SK-N-SH treated with all-trans-retinoic acid at 6 μM for 48 hours (cell line): ENCODE data around the gene TFDP1.

Experiments
- ARNTL ChIP-seq: fragments of 450-650 bp; formaldehyde crosslinking; IDR thresholded peaks from 2 replicates; pipeline ENCODE4 v1.5.0; 2020; ENCODE audit warnings: low read depth, mild to moderate bottlenecking, moderate library complexity, borderline replicate concordance
- BACH2 ChIP-seq: fragments of 250-450 bp; sonication (Bioruptor Pico); IDR thresholded peaks from 2 replicates; pipeline ENCODE4 v1.9.0; 2021; ENCODE audit warnings: mild to moderate bottlenecking, borderline replicate concordance
- CSRNP3 ChIP-seq: fragments of 250-450 bp; sonication (Bioruptor Pico); IDR thresholded peaks from 2 replicates; pipeline ENCODE4 v1.5.1; 2021; ENCODE audit warnings: mild to moderate bottlenecking, moderate library complexity
- ESRRG ChIP-seq: fragments of 250-450 bp; sonication (Bioruptor Pico); IDR thresholded peaks from 2 replicates; pipeline ENCODE4 v1.6.1; 2021; ENCODE audit warnings: mild to moderate bottlenecking
- OSR1 ChIP-seq: fragments of 250-450 bp; sonication (Bioruptor Pico); IDR thresholded peaks from 2 replicates; pipeline ENCODE4 v1.8.0; 2022; ENCODE audit warnings: moderate library complexity, mild to moderate bottlenecking, inconsistent platforms
- RARB ChIP-seq: fragments of 250-450 bp; sonication (Bioruptor Pico); IDR thresholded peaks from 2 replicates; pipeline ENCODE4 v1.8.0; 2021; ENCODE audit warnings: mild to moderate bottlenecking, moderate library complexity
- SNAI2 ChIP-seq: fragments of 250-450 bp; sonication (Bioruptor Pico); IDR thresholded peaks from 2 replicates; pipeline ENCODE4 v1.5.0; 2020; ENCODE audit warnings: mild to moderate bottlenecking, moderate library complexity
- TCF4 ChIP-seq: fragments of 250-450 bp; sonication (Bioruptor Pico); IDR thresholded peaks from 2 replicates; pipeline ENCODE4 v1.8.0; 2021; ENCODE audit warnings: mild to moderate bottlenecking, moderate library complexity, borderline replicate concordance
- ZFP3 ChIP-seq: fragments of 250-450 bp; sonication (Bioruptor Pico); IDR thresholded peaks from 2 replicates; pipeline ENCODE4 v1.5.0; 2020; ENCODE audit warnings: mild to moderate bottlenecking, moderate library complexity
- ZFP30 ChIP-seq: fragments of 450-650 bp; formaldehyde crosslinking; IDR thresholded peaks from 2 replicates; pipeline ENCODE4 v1.5.0; 2022; ENCODE audit warnings: mild to moderate bottlenecking, moderate library complexity
- ZNF565 ChIP-seq: fragments of 450-650 bp; formaldehyde crosslinking; conservative IDR thresholded peaks from 2 replicates; pipeline ENCODE4 v1.5.0; 2020; ENCODE audit warnings: low read depth, mild to moderate bottlenecking, moderate library complexity
- TF ChIP-seq, protein P1 (sequence below): fragments of 250-450 bp; sonication (Bioruptor Pico); IDR thresholded peaks from 2 replicates; pipeline ENCODE4 v1.8.0; 2020; ENCODE audit warnings: mild to moderate bottlenecking, moderate library complexity, borderline replicate concordance
- TF ChIP-seq, protein P2 (sequence below): fragments of 250-450 bp; sonication (Bioruptor Pico); IDR thresholded peaks from 2 replicates; pipeline ENCODE4 v1.5.1; 2020; ENCODE audit warnings: low read depth, mild to moderate bottlenecking, moderate library complexity
- TF ChIP-seq, protein P3 (sequence below): fragments of 250-450 bp; sonication (Bioruptor Pico); IDR thresholded peaks from 2 replicates; pipeline ENCODE4 v1.5.0; 2020; ENCODE audit warnings: mild to moderate bottlenecking, moderate library complexity

GRCh38 chr13:113636266-113636963 lies 51.9 kb downstream of the TFDP1 start:
- TF ChIP-seq, protein P1, sequence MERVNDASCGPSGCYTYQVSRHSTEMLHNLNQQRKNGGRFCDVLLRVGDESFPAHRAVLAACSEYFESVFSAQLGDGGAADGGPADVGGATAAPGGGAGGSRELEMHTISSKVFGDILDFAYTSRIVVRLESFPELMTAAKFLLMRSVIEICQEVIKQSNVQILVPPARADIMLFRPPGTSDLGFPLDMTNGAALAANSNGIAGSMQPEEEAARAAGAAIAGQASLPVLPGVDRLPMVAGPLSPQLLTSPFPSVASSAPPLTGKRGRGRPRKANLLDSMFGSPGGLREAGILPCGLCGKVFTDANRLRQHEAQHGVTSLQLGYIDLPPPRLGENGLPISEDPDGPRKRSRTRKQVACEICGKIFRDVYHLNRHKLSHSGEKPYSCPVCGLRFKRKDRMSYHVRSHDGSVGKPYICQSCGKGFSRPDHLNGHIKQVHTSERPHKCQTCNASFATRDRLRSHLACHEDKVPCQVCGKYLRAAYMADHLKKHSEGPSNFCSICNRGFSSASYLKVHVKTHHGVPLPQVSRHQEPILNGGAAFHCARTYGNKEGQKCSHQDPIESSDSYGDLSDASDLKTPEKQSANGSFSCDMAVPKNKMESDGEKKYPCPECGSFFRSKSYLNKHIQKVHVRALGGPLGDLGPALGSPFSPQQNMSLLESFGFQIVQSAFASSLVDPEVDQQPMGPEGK (CRISPR knock-in tag), result no peak
- TF ChIP-seq SNAI2 (CRISPR knock-in tag) (no peak), OSR1 (no peak), ZFP3 (CRISPR knock-in tag) (no peak), ZFP30 (CRISPR knock-in tag) (no peak), CSRNP3 (CRISPR knock-in tag) (no peak), TCF4 (CRISPR knock-in tag) (no peak), ARNTL (CRISPR knock-in tag) (no peak), ESRRG (CRISPR knock-in tag) (no peak), RARB (no peak), ZNF565 (CRISPR knock-in tag) (no peak), BACH2 (CRISPR knock-in tag) (no peak)
- TF ChIP-seq, protein P2, sequence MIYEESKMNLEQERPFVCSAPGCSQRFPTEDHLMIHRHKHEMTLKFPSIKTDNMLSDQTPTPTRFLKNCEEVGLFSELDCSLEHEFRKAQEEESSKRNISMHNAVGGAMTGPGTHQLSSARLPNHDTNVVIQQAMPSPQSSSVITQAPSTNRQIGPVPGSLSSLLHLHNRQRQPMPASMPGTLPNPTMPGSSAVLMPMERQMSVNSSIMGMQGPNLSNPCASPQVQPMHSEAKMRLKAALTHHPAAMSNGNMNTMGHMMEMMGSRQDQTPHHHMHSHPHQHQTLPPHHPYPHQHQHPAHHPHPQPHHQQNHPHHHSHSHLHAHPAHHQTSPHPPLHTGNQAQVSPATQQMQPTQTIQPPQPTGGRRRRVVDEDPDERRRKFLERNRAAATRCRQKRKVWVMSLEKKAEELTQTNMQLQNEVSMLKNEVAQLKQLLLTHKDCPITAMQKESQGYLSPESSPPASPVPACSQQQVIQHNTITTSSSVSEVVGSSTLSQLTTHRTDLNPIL (CRISPR knock-in tag), result no peak
- TF ChIP-seq, protein P3, sequence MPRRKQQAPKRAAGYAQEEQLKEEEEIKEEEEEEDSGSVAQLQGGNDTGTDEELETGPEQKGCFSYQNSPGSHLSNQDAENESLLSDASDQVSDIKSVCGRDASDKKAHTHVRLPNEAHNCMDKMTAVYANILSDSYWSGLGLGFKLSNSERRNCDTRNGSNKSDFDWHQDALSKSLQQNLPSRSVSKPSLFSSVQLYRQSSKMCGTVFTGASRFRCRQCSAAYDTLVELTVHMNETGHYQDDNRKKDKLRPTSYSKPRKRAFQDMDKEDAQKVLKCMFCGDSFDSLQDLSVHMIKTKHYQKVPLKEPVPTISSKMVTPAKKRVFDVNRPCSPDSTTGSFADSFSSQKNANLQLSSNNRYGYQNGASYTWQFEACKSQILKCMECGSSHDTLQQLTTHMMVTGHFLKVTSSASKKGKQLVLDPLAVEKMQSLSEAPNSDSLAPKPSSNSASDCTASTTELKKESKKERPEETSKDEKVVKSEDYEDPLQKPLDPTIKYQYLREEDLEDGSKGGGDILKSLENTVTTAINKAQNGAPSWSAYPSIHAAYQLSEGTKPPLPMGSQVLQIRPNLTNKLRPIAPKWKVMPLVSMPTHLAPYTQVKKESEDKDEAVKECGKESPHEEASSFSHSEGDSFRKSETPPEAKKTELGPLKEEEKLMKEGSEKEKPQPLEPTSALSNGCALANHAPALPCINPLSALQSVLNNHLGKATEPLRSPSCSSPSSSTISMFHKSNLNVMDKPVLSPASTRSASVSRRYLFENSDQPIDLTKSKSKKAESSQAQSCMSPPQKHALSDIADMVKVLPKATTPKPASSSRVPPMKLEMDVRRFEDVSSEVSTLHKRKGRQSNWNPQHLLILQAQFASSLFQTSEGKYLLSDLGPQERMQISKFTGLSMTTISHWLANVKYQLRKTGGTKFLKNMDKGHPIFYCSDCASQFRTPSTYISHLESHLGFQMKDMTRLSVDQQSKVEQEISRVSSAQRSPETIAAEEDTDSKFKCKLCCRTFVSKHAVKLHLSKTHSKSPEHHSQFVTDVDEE (CRISPR knock-in tag), result no peak
